ENCODE measurements around the gene ARHGEF1. TPM values are rescaled to one million over a fixed set of nuclear protein-coding genes. Genes with fewer than 3 reads are reported as not detected.

The ARHGEF1 gene
- total RNA-seq, 4 donors from 2014 or later, result 40.4 to 58.3 (median 51.4) TPM

GRCh38 chr19:41920882-41921576, 38.0 kb downstream of the ARHGEF1 start:
- Histone ChIP-seq H3K4me1 (no peaks in the 10 kb centered on the region), H3K27me3 (peaks cover 100% of the 10 kb centered on the region), H3K27ac (no peak overlapping the region), H3K4me3 (no peak overlapping the region), H3K36me3 (no peaks in the 10 kb centered on the region), H3K9me3 (no peaks in the 10 kb centered on the region)
- 5 to 7% methylated on average over 7 to 10 of the region's 26 CpGs for WGBS, 2 donors (ENCODE audit: low coverage in 1 of 2)
- no peak for TF ChIP-seq POLR2A (IDR thresholded peaks at IDR 0.05)
- no peak for TF ChIP-seq EP300 (IDR thresholded peaks at IDR 0.05)
- TF ChIP-seq, protein P1, sequence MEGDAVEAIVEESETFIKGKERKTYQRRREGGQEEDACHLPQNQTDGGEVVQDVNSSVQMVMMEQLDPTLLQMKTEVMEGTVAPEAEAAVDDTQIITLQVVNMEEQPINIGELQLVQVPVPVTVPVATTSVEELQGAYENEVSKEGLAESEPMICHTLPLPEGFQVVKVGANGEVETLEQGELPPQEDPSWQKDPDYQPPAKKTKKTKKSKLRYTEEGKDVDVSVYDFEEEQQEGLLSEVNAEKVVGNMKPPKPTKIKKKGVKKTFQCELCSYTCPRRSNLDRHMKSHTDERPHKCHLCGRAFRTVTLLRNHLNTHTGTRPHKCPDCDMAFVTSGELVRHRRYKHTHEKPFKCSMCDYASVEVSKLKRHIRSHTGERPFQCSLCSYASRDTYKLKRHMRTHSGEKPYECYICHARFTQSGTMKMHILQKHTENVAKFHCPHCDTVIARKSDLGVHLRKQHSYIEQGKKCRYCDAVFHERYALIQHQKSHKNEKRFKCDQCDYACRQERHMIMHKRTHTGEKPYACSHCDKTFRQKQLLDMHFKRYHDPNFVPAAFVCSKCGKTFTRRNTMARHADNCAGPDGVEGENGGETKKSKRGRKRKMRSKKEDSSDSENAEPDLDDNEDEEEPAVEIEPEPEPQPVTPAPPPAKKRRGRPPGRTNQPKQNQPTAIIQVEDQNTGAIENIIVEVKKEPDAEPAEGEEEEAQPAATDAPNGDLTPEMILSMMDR (IDR thresholded peaks at IDR 0.05), result no peak
- TF ChIP-seq POLR2AphosphoS5 (IDR thresholded peaks at IDR 0.05), result no peak
- ATAC-seq, result no peak

DNA sequence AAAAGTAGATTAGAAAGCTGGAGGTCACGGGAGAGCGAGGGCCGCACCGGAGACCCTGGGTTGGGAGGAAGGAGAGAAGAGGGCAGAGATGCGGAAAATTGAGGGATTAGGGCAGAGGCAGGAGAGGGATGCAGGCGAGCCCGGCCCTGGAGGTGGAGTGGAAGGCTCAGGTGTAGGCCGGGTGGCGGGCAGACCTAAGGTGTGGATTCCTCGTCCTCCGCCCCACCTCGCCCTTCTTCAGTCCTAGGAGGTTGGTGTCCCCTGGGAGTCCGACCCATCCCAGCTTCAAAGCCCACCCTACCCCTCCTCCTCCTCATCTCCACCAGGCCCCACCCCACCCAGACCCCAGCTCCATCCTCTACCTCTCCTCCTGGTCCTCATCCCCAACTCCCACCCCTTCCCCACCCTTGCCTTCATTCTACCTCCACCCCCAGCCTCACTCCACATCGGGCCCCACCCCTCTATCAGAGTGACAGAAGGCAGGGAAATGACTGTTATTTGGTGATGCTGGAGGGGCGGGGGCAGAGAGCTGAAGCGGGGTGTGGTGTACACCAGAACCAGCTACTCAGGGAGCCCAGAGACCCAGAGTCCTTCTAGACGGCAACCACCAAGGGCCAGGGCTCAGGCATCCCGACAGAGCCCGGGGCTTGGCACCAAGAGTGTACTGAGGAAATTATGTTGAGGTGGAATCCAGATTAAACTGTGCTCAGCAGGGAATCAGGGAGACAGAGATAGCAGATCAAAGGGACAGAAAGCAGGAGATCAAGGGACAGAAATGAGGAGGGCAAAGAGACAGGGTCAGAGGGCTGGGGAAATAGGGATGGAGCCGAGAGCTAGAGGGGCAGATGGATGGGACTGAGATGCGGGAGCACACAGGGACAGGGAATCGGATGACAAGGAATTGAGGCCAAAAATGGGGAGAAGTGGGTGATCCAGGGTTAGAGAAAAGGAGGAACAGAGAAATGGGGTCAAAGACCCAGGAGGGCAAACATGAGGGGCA, 38.9 kb downstream of the ARHGEF1 start:
- TF ChIP-seq EP300 (IDR thresholded peaks at IDR 0.05) (no peak), POLR2A (IDR thresholded peaks at IDR 0.05) (no peak), POLR2AphosphoS5 (IDR thresholded peaks at IDR 0.05) (no peak)
- TF ChIP-seq, protein P1 (IDR thresholded peaks at IDR 0.05), result no peak
- Histone ChIP-seq H3K9me3 (no peaks in the 10 kb centered on the region), H3K36me3 (no peaks in the 10 kb centered on the region), H3K4me3 (no peak overlapping the region), H3K4me1 (no peaks in the 10 kb centered on the region), H3K27ac (no peak overlapping the region), H3K27me3 (peaks cover 100% of the 10 kb centered on the region)
- no peak for ATAC-seq
- WGBS, 2 donors (ENCODE audit: low coverage in 1 of 2), result 10 to 12% methylated on average over 16 to 18 of the region's 22 CpGs

DNA sequence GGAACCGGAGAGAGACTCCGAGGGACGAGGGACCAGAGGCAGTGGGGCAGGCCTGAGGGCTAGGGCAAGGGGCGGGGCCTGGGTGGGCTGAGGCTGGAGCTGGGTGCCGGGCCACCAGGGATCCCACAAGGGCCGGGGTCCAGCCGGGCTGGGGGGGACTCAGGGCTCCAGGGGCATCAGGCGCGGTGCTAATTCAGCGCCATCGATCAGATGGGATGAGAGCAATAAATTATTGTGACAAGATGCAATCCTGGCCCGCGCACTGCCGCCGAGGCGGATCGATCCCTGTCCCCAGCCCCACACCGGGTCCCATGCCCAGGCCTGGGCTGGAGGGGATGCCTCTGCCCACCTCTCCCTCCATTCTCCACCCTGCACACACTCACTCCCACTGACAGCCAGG, 39.6 kb downstream of the ARHGEF1 start:
- Histone ChIP-seq H3K36me3 (no peaks in the 10 kb centered on the region), H3K27ac (no peak overlapping the region), H3K27me3 (peaks cover 100% of the 10 kb centered on the region), H3K4me3 (no peak overlapping the region), H3K4me1 (peaks cover 0 to 2% (median 0%) of the 10 kb centered on the region in 3 donors), H3K9me3 (no peaks in the 10 kb centered on the region)
- WGBS, 2 donors (ENCODE audit: low coverage in 1 of 2), result 0 to 3% methylated on average over 2 to 4 of the region's 18 CpGs
- no peak for ATAC-seq
- TF ChIP-seq, protein P1 (IDR thresholded peaks at IDR 0.05), result no peak
- TF ChIP-seq EP300 (IDR thresholded peaks at IDR 0.05) (no peak), POLR2AphosphoS5 (IDR thresholded peaks at IDR 0.05) (no peak), POLR2A (IDR thresholded peaks at IDR 0.05) (no peak)

GRCh38 chr19:41923045-41923788, 40.2 kb downstream of the ARHGEF1 start:
- H3K36me3 ChIP-seq, result no peaks in the 10 kb centered on the region
- H3K4me1 ChIP-seq, result peaks cover 0 to 8% (median 6%) of the 10 kb centered on the region in 3 donors
- WGBS, 2 donors (ENCODE audit: low coverage in 1 of 2), result 29 to 36% methylated on average over 1 to 2 of the region's 6 CpGs
- no peak for ATAC-seq
- H3K27ac ChIP-seq, result no peak overlapping the region
- no peak overlapping the region for H3K4me3 ChIP-seq
- no peaks in the 10 kb centered on the region for H3K9me3 ChIP-seq
- TF ChIP-seq POLR2A (IDR thresholded peaks at IDR 0.05), result no peak
- no peak for TF ChIP-seq EP300 (IDR thresholded peaks at IDR 0.05)
- TF ChIP-seq, protein P1 (IDR thresholded peaks at IDR 0.05), result no peak
- no peak for TF ChIP-seq POLR2AphosphoS5 (IDR thresholded peaks at IDR 0.05)
- H3K27me3 ChIP-seq, result peaks cover 100% of the 10 kb centered on the region
